Measurements from ENCODE around the gene MGAM2.
A peak's percentile ranks its signal among the peaks of the same experiment; 100 is the strongest.

MGAM2 gene

GRCh38 chr7:142168746-142169145, 57.2 kb downstream of the MGAM2 start:
- TF ChIP-seq ZFP30 (CRISPR knock-in tag; IDR thresholded peaks at IDR 0.05) (no peak), TOX (CRISPR knock-in tag; IDR thresholded peaks at IDR 0.05; ENCODE audit: borderline replicate concordance) (no peak)
- peak; percentile 63; the same call in 2 of the 3 replicates for ATAC-seq

- ATAC-seq: no peak
Observed at GRCh38 chr7:142172932-142173331, 61.4 kb downstream of the MGAM2 start.

GRCh38 chr7:142174441-142174840, 62.9 kb downstream of the MGAM2 start:
- no peak for ATAC-seq
- TF ChIP-seq CREB5 (CRISPR knock-in tag; IDR thresholded peaks at IDR 0.05; ENCODE audit: low read depth) (no peak), ESRRG (CRISPR knock-in tag; IDR thresholded peaks at IDR 0.05) (no peak), OSR1 (CRISPR knock-in tag; IDR thresholded peaks at IDR 0.05) (no peak), PATZ1 (CRISPR knock-in tag; IDR thresholded peaks at IDR 0.05; ENCODE audit: borderline replicate concordance) (no peak), TSHZ2 (CRISPR knock-in tag; IDR thresholded peaks at IDR 0.05) (no peak), ZFP3 (CRISPR knock-in tag; IDR thresholded peaks at IDR 0.05) (no peak), POU6F1 (CRISPR knock-in tag; IDR thresholded peaks at IDR 0.05; ENCODE audit: borderline replicate concordance, low read depth) (no peak), SNAI2 (CRISPR knock-in tag; IDR thresholded peaks at IDR 0.05) (no peak), TCF4 (CRISPR knock-in tag; IDR thresholded peaks at IDR 0.05; ENCODE audit: borderline replicate concordance) (no peak), GLIS3 (CRISPR knock-in tag; IDR thresholded peaks at IDR 0.05) (no peak), ZNF565 (CRISPR knock-in tag; conservative IDR thresholded peaks at IDR 0.05; ENCODE audit: low read depth) (no peak), CSRNP3 (CRISPR knock-in tag; IDR thresholded peaks at IDR 0.05) (no peak), RARB (CRISPR knock-in tag; IDR thresholded peaks at IDR 0.05) (no peak), TOX (CRISPR knock-in tag; IDR thresholded peaks at IDR 0.05; ENCODE audit: borderline replicate concordance) (no peak)

More at GRCh38 chr7:142172932-142173331, 61.4 kb downstream of the MGAM2 start:
- no peak for TF ChIP-seq ZFP30 (CRISPR knock-in tag; IDR thresholded peaks at IDR 0.05)

- ATAC-seq: no peak
- no peak for TF ChIP-seq GLIS3 (CRISPR knock-in tag; IDR thresholded peaks at IDR 0.05)
- no peak for TF ChIP-seq BACH2 (CRISPR knock-in tag; IDR thresholded peaks at IDR 0.05; ENCODE audit: borderline replicate concordance)
- TF ChIP-seq ZNF8 (CRISPR knock-in tag; IDR thresholded peaks at IDR 0.05): no peak
- no peak for TF ChIP-seq ISL1 (CRISPR knock-in tag; IDR thresholded peaks at IDR 0.05)
- no peak for TF ChIP-seq TCF4 (CRISPR knock-in tag; IDR thresholded peaks at IDR 0.05; ENCODE audit: borderline replicate concordance)
- no peak for TF ChIP-seq TOX (CRISPR knock-in tag; IDR thresholded peaks at IDR 0.05; ENCODE audit: borderline replicate concordance)
- no peak for TF ChIP-seq CSDC2 (CRISPR knock-in tag; IDR thresholded peaks at IDR 0.05)
- TF ChIP-seq RARB (CRISPR knock-in tag; IDR thresholded peaks at IDR 0.05): no peak
- no peak for TF ChIP-seq ZC3H10 (CRISPR knock-in tag; IDR thresholded peaks at IDR 0.05)
- TF ChIP-seq ZFP3 (CRISPR knock-in tag; IDR thresholded peaks at IDR 0.05): no peak
- no peak for TF ChIP-seq ARNTL (CRISPR knock-in tag; IDR thresholded peaks at IDR 0.05; ENCODE audit: borderline replicate concordance, low read depth)
Observed at GRCh38 chr7:142175594-142175993, 64.1 kb downstream of the MGAM2 start.

Data from SK-N-SH treated with all-trans-retinoic acid at 6 μM for 48 hours (cell line).